Bladder microvascular endothelial cell (primary cell): ENCODE data around the gene APBB3. TPM values are rescaled to one million over a fixed set of nuclear protein-coding genes. Genes with fewer than 3 reads are reported as not detected.

Experiments used
- total RNA-seq: library from RNA; depleted of rRNA; stranded (reverse); fragments of >200 nt; gene quantifications from 2 replicates; pipeline ENCODE4 v1.2.3, GENCODE V29; 2014

The APBB3 gene
- total RNA-seq = 5.0 and 16.0 TPM in 2 replicates

GRCh38 chr5:140564196-140565023, at the start of gene APBB3, which contains the start of gene SLC35A4:
Gene APBB3 (minus strand): TSS chr5:140564598. CDS start chr5:140564245, 353 bp downstream.
Gene SLC35A4 (plus strand): TSS chr5:140564828. CDS start chr5:140567170, 2,342 bp downstream.

GRCh38 chr5:140557136-140557805, 7.1 kb downstream of the APBB3 start, which contains the start of gene SRA1:
Gene SRA1 (minus strand): TSS chr5:140557473. CDS start chr5:140557452, 21 bp downstream.

GRCh38 chr5:140547508-140548299, 16.7 kb downstream of the APBB3 start, which contains the start of gene EIF4EBP3:
Gene EIF4EBP3 (plus strand): TSS chr5:140547662. CDS start chr5:140547738, 76 bp downstream.

Other genes starting within 250 kb of the APBB3 start
- gene HBEGF, start 218.0 kb downstream of the APBB3 start, total RNA-seq = 26.7 and 28.3 TPM in 2 replicates
- under 0.01 and 0.19 TPM in 2 replicates for gene SLC4A9, start 204.4 kb downstream of the APBB3 start, total RNA-seq
- gene ANKHD1, start 162.8 kb downstream of the APBB3 start, total RNA-seq = 46.1 and 120 TPM in 2 replicates
- gene EIF4EBP3, start 16.9 kb downstream of the APBB3 start, total RNA-seq = 0.44 and 1.6 TPM in 2 replicates
- gene SRA1, start 7.1 kb downstream of the APBB3 start, total RNA-seq = 15.4 and 17.1 TPM in 2 replicates
- 11.3 and 45.3 TPM in 2 replicates for gene SLC35A4, start 230 bp upstream of the APBB3 start, total RNA-seq
- gene CD14, start 68.6 kb upstream of the APBB3 start, total RNA-seq = 3.2 TPM in 1 of 2 replicates, not detected in the other
- 15.4 and 19.7 TPM in 2 replicates for gene TMCO6, start 74.9 kb upstream of the APBB3 start, total RNA-seq
- 42.2 and 64.1 TPM in 2 replicates for gene NDUFA2, start 83.0 kb upstream of the APBB3 start, total RNA-seq
- 75.0 and 111 TPM in 2 replicates for gene IK, start 83.2 kb upstream of the APBB3 start, total RNA-seq
- 30.4 and 34.9 TPM in 2 replicates for gene WDR55, start 100.3 kb upstream of the APBB3 start, total RNA-seq
- gene DND1, start 109.0 kb upstream of the APBB3 start, total RNA-seq = 0.38 and 0.49 TPM in 2 replicates
- 60.2 and 70.4 TPM in 2 replicates for gene HARS1, start 126.8 kb upstream of the APBB3 start, total RNA-seq
- 24.1 and 36.4 TPM in 2 replicates for gene HARS2, start 126.9 kb upstream of the APBB3 start, total RNA-seq
- 37.2 and 58.8 TPM in 2 replicates for gene ZMAT2, start 135.8 kb upstream of the APBB3 start, total RNA-seq
- gene PCDHA1, start 221.5 kb upstream of the APBB3 start, total RNA-seq = 0.13 TPM in 1 of 2 replicates, not detected in the other
- 0.06 TPM in 1 of 2 replicates, not detected in the other for gene PCDHA2, start 230.3 kb upstream of the APBB3 start, total RNA-seq
- gene PCDHA3, start 236.5 kb upstream of the APBB3 start, total RNA-seq = under 0.01 and 0.19 TPM in 2 replicates
- gene PCDHA4, start 242.5 kb upstream of the APBB3 start, total RNA-seq = under 0.01 and 0.19 TPM in 2 replicates